Amygdala (tissue), 56 donors: Measurements from ENCODE around the gene CHPF2.
A peak's percentile ranks its signal among the peaks of the same experiment; 100 is the strongest.

ENCODE experiments used
- DNase-seq, 56 donors: peaks; one replicate each; lab custom pipeline; 2025; lab: John Stamatoyannopoulos, UW

CHPF2 gene

DNA sequence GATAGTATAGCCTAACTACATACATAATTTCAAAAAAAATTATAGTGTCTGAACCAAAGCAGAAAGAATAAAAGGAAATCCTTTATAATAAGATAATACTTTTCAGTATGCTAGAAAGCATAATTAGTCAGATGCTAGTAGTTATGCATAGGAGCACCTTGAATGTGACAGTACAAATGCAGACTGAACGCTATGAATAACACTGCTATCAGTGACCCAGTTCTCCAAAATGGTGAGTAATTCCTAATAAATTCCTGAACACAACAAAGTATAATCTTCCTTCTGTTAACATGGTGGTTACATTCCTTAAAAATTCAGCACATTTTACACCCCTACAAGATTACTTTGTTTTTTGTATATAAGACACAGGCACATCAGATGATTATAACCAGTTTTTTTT, 1.2 kb upstream of the CHPF2 start:
- no peak for DNase-seq

DNA sequence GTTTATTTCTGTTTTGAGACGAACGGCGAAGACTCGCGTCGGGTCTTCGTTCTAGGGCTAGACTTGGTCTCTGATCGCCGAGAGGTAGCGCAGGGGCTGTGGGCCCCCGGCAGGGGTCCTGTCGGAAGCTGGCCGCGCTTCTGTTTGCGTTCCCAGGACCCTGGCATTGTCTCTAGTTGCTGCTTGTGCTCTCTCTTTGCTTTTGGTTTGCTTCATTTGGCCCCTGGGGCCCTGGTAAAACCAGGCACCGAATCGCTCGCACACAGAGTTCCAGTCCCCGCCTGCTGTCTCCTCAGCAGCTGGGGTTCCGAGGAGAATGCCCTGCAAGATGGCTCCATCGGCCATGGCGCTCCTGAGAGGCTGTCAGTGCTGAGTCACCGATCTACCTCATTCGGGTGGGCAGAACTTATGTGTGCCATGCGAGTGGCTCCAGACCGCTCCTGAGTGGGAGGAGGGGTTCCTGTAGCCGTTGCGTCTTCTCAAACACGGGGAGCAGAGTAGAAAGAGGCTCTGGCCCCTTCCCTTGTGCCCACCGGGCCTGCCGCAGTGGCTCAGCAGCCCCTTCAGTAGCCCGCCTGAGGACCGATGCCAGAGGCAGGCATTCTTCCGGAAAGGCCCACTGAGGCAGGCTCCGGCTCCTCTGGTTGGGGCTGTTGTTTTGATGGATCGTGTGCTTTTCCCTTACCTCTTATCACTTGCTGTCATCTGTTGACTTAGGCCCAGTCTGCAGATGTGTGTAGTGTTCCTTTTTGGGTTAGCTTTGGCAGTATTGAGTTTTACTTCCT, 826 bp downstream of the CHPF2 start:
- DNase-seq: peak in 34 of 56 donors; percentile 11 to 69 (median 41)

DNA sequence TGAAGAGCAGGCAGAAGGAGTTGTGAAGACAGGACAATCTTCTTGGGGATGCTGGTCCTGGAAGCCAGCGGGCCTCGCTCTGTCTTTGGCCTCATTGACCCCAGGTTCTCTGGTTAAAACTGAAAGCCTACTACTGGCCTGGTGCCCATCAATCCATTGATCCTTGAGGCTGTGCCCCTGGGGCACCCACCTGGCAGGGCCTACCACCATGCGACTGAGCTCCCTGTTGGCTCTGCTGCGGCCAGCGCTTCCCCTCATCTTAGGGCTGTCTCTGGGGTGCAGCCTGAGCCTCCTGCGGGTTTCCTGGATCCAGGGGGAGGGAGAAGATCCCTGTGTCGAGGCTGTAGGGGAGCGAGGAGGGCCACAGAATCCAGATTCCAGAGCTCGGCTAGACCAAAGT, 1.5 kb downstream of the CHPF2 start:
- no peak for DNase-seq

DNA sequence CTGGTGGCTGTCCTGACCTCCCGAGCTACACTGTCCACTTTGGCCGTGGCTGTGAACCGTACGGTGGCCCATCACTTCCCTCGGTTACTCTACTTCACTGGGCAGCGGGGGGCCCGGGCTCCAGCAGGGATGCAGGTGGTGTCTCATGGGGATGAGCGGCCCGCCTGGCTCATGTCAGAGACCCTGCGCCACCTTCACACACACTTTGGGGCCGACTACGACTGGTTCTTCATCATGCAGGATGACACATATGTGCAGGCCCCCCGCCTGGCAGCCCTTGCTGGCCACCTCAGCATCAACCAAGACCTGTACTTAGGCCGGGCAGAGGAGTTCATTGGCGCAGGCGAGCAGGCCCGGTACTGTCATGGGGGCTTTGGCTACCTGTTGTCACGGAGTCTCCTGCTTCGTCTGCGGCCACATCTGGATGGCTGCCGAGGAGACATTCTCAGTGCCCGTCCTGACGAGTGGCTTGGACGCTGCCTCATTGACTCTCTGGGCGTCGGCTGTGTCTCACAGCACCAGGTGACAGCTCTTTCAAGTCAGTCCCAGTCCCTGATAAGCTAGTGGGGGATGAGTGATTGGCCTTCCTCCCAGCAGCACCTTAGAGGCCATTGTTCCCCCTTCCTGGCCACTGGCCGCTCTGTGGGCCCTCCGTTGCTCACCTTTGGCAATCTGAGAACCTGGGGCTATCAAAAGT, 3.0 kb downstream of the CHPF2 start:
- no peak for DNase-seq

DNA sequence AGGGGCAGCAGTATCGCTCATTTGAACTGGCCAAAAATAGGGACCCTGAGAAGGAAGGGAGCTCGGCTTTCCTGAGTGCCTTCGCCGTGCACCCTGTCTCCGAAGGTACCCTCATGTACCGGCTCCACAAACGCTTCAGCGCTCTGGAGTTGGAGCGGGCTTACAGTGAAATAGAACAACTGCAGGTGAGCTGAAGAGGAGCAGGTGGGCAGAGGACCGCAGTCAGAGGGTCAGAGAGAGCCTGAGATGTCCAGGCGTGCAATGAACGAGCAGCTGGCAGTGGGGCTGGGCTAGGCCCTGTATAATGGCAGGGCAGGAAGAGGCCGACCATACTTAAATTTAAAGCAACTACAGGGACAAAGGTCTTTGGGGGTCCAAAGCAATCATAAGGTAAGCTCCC, 4.1 kb downstream of the CHPF2 start:
- no peak for DNase-seq

DNA sequence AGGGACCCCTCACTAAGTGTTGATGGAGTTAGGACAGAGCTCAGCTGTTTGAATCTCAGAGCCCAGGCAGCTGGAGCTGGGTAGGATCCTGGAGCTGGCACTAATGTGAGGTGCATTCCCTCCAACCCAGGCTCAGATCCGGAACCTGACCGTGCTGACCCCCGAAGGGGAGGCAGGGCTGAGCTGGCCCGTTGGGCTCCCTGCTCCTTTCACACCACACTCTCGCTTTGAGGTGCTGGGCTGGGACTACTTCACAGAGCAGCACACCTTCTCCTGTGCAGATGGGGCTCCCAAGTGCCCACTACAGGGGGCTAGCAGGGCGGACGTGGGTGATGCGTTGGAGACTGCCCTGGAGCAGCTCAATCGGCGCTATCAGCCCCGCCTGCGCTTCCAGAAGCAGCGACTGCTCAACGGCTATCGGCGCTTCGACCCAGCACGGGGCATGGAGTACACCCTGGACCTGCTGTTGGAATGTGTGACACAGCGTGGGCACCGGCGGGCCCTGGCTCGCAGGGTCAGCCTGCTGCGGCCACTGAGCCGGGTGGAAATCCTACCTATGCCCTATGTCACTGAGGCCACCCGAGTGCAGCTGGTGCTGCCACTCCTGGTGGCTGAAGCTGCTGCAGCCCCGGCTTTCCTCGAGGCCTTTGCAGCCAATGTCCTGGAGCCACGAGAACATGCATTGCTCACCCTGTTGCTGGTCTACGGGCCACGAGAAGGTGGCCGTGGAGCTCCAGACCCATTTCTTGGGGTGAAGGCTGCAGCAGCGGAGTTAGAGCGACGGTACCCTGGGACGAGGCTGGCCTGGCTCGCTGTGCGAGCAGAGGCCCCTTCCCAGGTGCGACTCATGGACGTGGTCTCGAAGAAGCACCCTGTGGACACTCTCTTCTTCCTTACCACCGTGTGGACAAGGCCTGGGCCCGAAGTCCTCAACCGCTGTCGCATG, 5.2 kb downstream of the CHPF2 start:
- DNase-seq: no peak

DNA sequence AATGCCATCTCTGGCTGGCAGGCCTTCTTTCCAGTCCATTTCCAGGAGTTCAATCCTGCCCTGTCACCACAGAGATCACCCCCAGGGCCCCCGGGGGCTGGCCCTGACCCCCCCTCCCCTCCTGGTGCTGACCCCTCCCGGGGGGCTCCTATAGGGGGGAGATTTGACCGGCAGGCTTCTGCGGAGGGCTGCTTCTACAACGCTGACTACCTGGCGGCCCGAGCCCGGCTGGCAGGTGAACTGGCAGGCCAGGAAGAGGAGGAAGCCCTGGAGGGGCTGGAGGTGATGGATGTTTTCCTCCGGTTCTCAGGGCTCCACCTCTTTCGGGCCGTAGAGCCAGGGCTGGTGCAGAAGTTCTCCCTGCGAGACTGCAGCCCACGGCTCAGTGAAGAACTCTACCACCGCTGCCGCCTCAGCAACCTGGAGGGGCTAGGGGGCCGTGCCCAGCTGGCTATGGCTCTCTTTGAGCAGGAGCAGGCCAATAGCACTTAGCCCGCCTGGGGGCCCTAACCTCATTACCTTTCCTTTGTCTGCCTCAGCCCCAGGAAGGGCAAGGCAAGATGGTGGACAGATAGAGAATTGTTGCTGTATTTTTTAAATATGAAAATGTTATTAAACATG, 6.0 kb downstream of the CHPF2 start:
- no peak for DNase-seq

DNA sequence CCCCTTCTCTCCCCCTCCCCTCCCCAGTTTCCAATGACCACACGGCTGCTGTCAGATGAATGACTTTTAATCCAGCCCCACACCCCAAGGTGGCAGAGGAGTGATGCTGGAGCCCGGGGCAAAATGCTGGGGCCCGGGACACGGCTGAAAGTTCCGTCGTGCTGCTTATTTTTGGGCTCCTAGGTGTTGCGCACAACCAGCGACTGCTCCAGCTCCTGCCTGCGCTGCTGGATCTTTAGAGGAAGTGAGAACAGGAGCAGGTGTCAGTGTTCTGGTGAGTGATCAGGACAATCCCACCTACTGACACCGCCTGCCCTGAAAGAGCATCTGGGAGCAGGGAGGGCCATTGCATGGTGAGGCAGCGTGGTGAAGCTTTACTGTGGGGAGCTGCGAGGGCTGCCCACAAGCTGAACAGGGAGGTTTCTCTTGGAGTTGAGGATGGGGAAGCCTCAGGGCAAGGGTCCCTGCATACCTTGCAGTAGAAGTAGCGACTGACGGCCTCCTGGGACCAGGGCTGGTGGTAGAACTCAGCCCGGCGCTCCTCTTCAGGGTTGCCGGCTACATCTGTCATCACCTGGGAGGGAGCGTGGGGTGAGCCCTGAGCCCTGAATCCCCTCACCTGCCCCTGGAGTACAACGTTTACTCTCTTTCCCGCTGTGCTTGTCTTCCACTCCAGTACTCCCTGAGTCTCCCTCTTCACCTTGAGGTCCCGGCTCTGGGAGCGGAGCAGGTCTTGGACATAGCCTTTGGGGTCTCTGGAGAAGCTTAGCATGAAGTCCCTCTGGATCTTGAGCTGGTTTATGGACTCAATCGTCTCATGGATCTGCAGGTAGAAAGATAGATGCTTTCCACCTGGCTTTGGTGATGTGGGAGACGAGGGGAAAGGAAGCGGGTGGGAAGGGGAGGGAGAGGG, 6.9 kb downstream of the CHPF2 start:
- DNase-seq: no peak

DNA sequence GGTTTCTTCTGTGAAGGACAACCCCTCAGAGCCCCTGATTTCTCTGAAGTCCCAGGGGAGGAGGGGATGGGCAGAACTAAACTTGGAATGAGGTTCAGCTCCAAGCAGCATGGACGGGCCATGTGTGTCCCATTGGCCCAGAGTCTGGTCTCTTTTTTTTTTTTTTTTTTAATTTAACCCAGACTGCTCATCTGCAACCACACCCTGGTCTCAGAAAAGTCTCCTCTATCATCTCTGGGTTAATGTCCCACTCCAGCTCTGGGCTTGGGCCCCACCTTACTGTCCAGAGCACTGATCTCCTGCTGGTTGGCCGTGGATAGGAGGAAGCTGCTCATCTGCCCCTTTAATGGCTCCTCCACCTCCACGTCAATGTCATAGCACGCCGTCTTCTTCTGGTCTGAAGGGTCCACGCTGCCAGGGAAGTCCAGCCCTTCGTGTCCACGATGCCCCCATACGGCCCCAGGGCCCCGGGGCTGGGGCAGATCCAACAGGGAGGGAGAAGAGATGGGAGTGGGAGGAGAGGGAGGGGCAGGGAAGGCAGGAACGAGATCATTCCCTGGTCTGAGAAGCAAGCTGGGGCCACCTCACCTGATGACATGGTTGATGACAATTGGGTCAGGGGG, 7.7 kb downstream of the CHPF2 start:
- no peak for DNase-seq

DNA sequence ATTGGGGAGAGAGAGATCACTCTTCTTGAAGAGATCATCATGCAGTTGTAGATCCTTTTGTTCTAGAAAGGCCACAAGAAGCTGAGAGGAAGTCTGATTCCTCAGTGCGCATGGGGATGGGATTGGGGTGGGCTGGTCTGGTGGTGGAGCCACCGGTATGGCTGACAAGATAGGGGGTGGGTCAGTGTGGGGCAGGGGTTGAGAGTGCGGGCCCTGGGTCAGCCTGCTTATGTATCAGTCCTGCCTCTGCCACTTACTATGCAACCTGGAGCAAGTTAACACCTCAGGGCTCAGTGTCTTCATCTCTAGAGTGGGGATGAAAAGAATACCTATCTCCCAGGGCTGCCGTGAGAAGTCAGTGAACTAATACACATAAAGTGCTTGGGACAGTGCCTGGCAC, 8.3 kb downstream of the CHPF2 start:
- DNase-seq: no peak

DNA sequence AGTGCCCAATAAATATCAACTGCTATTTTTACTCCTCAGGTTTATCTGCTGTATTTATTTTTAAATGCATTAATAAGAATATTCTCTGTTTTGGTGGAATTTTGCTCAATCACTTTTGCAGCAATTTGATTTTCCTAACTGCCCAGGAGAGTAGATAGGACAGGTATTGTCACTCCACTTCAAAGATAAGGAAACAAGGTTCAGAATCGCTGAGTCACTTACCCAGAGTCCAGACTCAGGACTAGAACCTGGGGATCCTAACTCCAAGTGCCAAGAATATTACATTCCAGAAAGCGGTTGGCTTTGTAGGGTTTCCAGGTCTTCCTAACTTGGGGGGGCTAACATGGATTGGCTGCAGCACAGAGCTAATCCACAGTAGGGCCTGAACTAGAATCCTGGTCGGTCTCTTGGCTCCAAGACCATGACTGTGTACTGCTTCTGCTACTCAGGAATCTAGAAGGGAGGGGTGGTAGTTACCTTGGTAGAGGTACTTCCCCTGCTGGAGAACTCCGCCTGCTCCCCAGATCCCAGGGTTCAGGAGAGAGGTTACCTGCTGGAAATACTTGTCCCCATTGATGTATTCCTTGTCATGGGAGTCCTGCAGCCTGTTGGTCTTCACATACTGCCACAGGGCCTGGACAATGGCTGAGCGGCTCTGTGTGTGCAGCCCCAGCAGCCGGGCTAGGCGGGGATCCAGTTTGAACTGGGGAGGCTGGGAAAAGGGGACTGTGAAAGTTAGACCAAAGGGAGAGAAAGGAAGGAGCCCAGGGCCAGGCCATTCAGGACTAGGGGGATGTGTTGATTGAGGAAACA, 8.9 kb downstream of the CHPF2 start:
- no peak for DNase-seq

DNA sequence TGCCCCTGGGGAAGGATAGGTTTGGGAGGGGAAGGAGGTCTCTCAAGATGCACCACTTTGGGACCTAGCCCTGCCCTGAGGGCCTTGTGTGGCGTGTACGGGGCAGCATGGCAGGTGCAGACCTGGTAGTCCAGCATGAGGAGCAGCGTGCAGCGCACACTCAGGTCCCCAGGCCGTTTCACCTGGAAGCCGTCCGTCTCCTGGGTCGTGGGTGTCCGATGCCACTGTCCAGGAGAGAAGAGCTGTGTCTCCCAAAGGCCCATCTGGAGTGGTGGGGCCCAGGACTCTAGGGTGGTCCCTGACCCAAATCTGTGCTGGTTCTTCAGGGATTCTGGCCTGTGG, 9.4 kb downstream of the CHPF2 start:
- DNase-seq: no peak

DNA sequence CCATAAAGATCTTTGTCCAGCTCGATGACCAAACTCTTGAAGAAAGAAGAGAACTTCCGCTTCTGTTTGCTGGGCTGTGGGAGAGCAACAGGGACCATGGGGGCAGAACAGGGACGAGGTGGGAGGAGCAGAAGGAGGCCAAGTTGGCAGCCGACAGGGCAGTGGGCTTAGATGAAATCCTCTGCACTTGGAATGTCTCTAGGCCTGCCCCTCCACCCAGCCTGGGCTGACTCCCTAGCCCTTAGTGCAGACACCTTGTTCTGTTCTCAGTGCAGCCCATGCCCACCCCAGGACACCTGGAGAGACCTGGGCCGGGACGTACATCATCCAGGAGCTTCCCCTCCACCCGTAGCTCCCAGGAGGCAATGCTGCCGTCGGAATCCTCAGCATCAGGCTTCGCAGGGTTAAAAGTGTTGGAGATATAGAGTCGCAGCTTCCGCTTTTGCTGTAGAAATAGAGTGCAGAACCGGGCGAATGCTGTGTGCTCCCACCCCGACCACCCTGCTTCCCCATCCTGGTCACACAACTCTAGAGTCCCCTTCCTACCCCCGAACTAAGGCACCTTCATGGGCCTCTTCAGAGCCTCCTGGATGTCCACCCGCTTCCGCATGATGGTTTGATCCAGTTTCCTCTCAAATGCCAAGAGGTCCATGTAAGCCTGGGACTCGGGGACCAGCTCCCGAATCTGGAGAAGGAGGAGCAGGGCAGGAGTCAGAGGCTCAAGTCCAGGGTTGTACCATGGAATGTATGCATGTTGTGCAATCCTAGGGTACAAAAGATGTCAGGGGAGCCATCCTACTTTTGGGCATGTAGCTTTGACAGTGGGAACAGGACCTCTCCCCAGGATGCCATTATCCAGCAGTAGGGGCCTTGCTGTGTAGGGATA, 10.1 kb downstream of the CHPF2 start:
- no peak for DNase-seq

DNA sequence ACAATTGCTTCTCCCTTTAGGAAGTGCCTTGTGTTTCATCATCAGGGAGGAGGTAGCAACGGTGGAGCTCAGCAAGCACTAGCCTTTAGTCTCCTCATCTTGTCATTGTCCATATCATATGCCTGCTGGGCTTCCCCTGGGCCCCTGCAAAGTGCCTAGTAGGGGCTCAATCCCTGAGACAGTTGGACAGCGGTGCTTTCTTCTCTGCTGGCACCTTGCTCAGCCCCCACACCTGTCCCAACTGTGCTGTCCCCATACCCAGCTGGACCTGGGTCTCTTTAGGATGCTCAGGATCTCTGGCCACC, 10.7 kb downstream of the CHPF2 start:
- DNase-seq: no peak

DNA sequence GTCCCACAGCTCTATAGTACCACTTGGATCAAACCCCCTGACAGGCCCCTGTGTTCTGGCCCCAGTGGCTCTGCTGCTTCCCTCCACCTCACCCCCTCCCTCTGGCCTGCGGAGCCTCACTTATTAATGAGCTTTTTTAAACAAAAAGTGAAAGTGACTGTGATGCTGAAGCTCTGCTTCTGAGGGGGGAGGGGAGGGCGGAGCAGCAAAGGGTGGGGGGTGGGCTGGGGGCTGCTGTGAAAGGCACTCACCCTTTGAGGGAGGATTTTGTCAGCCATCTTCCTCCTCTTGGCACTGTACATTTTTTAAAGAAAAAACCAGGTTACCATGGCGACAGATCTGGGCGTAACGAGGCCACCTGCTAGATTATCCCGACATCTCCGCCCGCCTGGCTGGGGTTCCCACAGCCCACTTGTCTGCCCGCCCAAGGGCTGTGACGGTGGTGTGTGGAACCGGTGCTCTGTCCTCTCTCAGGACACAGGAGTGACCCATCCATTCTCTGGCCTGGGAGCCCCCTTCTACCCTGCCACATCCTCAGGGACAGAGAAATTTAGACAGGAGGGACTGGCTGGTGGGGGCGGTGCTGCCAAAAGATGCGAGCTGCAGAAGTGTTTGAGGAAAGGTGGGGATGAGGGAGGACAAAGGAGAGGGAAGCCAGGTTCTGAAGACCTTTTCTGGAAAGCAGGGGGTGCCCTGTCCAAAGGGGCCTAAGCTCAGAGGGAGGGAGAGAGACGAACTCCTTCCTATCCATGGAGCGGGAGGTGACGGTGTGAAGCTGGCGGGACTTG, 11.3 kb downstream of the CHPF2 start:
- peak in 12 of 56 donors; percentile 18 to 59 (median 32) for DNase-seq

DNA sequence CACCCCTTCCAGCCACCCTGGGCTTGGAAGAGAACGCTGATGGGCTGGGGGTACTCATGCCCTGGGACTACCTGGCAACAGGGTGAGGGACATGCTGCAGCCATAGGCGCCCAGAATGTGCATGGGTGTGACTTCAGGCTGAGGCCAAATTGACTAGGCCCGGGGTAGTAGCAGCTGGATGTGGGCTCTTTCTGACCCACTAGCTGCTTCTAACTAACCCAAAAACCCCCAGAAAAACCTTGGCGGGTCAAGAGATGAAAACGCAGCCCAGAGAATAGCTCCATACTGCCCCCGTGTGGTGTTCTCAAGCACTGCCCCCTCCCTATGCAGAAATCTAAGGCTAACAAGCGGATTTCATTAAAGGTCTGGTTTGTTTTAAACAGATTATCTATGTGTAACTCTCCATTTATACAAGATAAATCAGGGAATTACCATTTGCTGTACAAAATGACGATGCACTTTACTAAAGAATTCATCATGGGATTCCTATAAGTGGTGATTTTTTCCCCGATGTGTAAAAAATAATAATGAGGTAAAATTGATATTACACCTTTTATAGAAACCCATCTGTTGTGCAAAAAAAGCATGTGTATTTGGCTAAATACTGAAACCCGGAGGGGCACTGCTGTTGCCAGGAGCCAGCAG, 12.0 kb downstream of the CHPF2 start:
- peak in 21 of 56 donors; percentile 16 to 78 (median 34) for DNase-seq
